Left ventricle myocardium inferior (tissue), 1 donor: ENCODE results near the gene CLEC1B. TPM values are rescaled to one million over a fixed set of nuclear protein-coding genes. Genes with fewer than 3 reads are reported as not detected.
"Not testable (repeated sequence)": the region's sequence is repeated elsewhere in the genome, so short reads cannot be mapped to it uniquely, and the experiment has no call there.

Source experiments
- DNase-seq: peaks from one replicate; pipeline ENCODE4 v3.0.0-alpha.2; 2020
- H3K27ac ChIP-seq: fragments of 200-600 bp; replicated peaks from 2 replicates; pipeline ENCODE4 v1.8.0; 2021
- H3K27me3 ChIP-seq: fragments of 200-600 bp; 2 replicates; pipeline ENCODE4 v1.8.0; 2021; ENCODE audit warnings: low read depth
- H3K36me3 ChIP-seq: fragments of 200-600 bp; 2 replicates; pipeline ENCODE4 v1.8.0; 2021
- H3K4me1 ChIP-seq: fragments of 200-600 bp; 2 replicates; pipeline ENCODE4 v1.8.0; 2021
- H3K4me3 ChIP-seq: fragments of 200-600 bp; 2 replicates; pipeline ENCODE4 v1.8.0; 2021; ENCODE audit warnings: mild to moderate bottlenecking, moderate library complexity
- H3K9me3 ChIP-seq: fragments of 200-600 bp; replicated peaks from 2 replicates; pipeline ENCODE4 v1.8.0; 2021
- CTCF ChIP-seq: fragments of 200-600 bp; IDR thresholded peaks from 2 replicates; pipeline ENCODE4 v1.8.0; 2021; ENCODE audit warnings: antibody characterized with exemption, mild to moderate bottlenecking, borderline replicate concordance
- intact Hi-C: fragments of 100-400 bp; cut with micrococcal nuclease; formaldehyde crosslinking; loops from one replicate; pipeline ENCODE4 v1.11.0; 2022
- total RNA-seq: library from RNA; stranded (reverse); fragmentation: NEBNext Ultra II Directional; extraction: Animal tissue kit (Norgen Biotek cat#: 25700); gene quantifications from one replicate; pipeline ENCODE4 v1.2.1, GENCODE V29; 2021
- donor health status: DM: no; HTN: yes; CAD: no; lungs with severe emphysema.

The CLEC1B gene
- total RNA-seq, 1 donor from 2014 or later, result not detected

GRCh38 chr12:9961106-9961505 lies 37.8 kb downstream of the CLEC1B start:
- TF ChIP-seq CTCF, result no peak
- H3K4me1 ChIP-seq, result no peaks in the 10 kb centered on the region
- intact Hi-C loops, result no loop called here
- no peaks in the 10 kb centered on the region for H3K9me3 ChIP-seq
- H3K4me3 ChIP-seq, result no peak overlapping the region
- H3K27ac ChIP-seq, result no peak overlapping the region
- DNase-seq, result no peak
- no peaks in the 10 kb centered on the region for H3K36me3 ChIP-seq
- no peaks in the 10 kb centered on the region for H3K27me3 ChIP-seq

- no peak for DNase-seq
- Histone ChIP-seq H3K36me3 (no peaks in the 10 kb centered on the region), H3K4me3 (no peak overlapping the region), H3K27me3 (no peaks in the 10 kb centered on the region), H3K4me1 (no peaks in the 10 kb centered on the region), H3K9me3 (no peaks in the 10 kb centered on the region), H3K27ac (no peak overlapping the region)
- intact Hi-C loops, result no loop called here
- no peak for TF ChIP-seq CTCF
Observed at GRCh38 chr12:9960590-9960989, 38.3 kb downstream of the CLEC1B start.

- no peak for TF ChIP-seq CTCF
- Histone ChIP-seq H3K36me3 (no peaks in the 10 kb centered on the region), H3K4me3 (no peak overlapping the region), H3K4me1 (no peaks in the 10 kb centered on the region), H3K9me3 (no peaks in the 10 kb centered on the region), H3K27ac (no peak overlapping the region), H3K27me3 (no peaks in the 10 kb centered on the region)
- intact Hi-C loops, result no loop called here
- DNase-seq, result no peak
Observed at GRCh38 chr12:9957834-9958233, 41.1 kb downstream of the CLEC1B start.

- H3K36me3 ChIP-seq, H3K27me3 ChIP-seq, H3K9me3 ChIP-seq, DNase-seq, intact Hi-C loops, H3K4me3 ChIP-seq, H3K27ac ChIP-seq, H3K4me1 ChIP-seq: not testable (repeated sequence)
Observed at GRCh38 chr12:9952954-9953729, 45.8 kb downstream of the CLEC1B start.

- DNase-seq, result no peak
- no peaks in the 10 kb centered on the region for H3K27me3 ChIP-seq
- H3K27ac ChIP-seq, result no peak overlapping the region
- no peaks in the 10 kb centered on the region for H3K9me3 ChIP-seq
- no peaks in the 10 kb centered on the region for H3K36me3 ChIP-seq
- no peak overlapping the region for H3K4me3 ChIP-seq
- no peaks in the 10 kb centered on the region for H3K4me1 ChIP-seq
- intact Hi-C loops, result no loop called here
- TF ChIP-seq CTCF, result no peak
Observed at GRCh38 chr12:9951026-9951675, 47.8 kb downstream of the CLEC1B start.
